ENCODE data around the gene RFLNA.
"Not testable (repeated sequence)": the region's sequence is repeated elsewhere in the genome, so short reads cannot be mapped to it uniquely, and the experiment has no call there.

The RFLNA gene

GRCh38 chr12:124321556-124322270 is 26.8 kb downstream of the RFLNA start:
- DNase-seq = no peak

- DNase-seq = no peak
These were observed 27.5 kb downstream of the RFLNA start for GRCh38 chr12:124322271-124322998.

GRCh38 chr12:124322999-124323328 is 28.1 kb downstream of the RFLNA start:
- not testable (repeated sequence) for DNase-seq

GRCh38 chr12:124323771-124324530 is 29.1 kb downstream of the RFLNA start:
- no peak for DNase-seq

- no peak for DNase-seq
These were observed 30.2 kb downstream of the RFLNA start for GRCh38 chr12:124324803-124325705.

- DNase-seq = no peak
These were observed 31.2 kb downstream of the RFLNA start for GRCh38 chr12:124326104-124326503.

- DNase-seq = no peak
These were observed 32.0 kb downstream of the RFLNA start for GRCh38 chr12:124326871-124327270.

GRCh38 chr12:124327362-124328043 is 32.6 kb downstream of the RFLNA start:
- no peak for DNase-seq

- no peak for DNase-seq
These were observed 33.2 kb downstream of the RFLNA start for GRCh38 chr12:124328116-124328515.

- DNase-seq = no peak
These were observed 33.7 kb downstream of the RFLNA start for GRCh38 chr12:124328636-124329035.

- no peak for DNase-seq
These were observed 37.3 kb downstream of the RFLNA start for GRCh38 chr12:124332058-124332672.

- DNase-seq = no peak
These were observed 38.0 kb downstream of the RFLNA start for GRCh38 chr12:124332900-124333299.

GRCh38 chr12:124333724-124334123 is 38.8 kb downstream of the RFLNA start:
- DNase-seq = no peak

GRCh38 chr12:124334266-124334665 is 39.4 kb downstream of the RFLNA start:
- no peak for DNase-seq

GRCh38 chr12:124334976-124335375 is 40.1 kb downstream of the RFLNA start:
- no peak for DNase-seq

- DNase-seq = no peak
These were observed 40.7 kb downstream of the RFLNA start for GRCh38 chr12:124335426-124336183.

GRCh38 chr12:124336184-124336437 is 41.2 kb downstream of the RFLNA start:
- no peak for DNase-seq

- no peak for DNase-seq
These were observed 42.0 kb downstream of the RFLNA start for GRCh38 chr12:124336742-124337520.

GRCh38 chr12:124337622-124338021 is 42.7 kb downstream of the RFLNA start:
- DNase-seq = no peak

- no peak for DNase-seq
These were observed 43.6 kb downstream of the RFLNA start for GRCh38 chr12:124338448-124338847.

Measured in stimulated activated CD8-positive, alpha-beta memory T cell treated with anti-CD3 and anti-CD28 coated beads, Interleukin-4, amount 100 ng/mL, for 48 hours (primary cell).